ENCODE measurements around the gene EFHC1.

DNA sequence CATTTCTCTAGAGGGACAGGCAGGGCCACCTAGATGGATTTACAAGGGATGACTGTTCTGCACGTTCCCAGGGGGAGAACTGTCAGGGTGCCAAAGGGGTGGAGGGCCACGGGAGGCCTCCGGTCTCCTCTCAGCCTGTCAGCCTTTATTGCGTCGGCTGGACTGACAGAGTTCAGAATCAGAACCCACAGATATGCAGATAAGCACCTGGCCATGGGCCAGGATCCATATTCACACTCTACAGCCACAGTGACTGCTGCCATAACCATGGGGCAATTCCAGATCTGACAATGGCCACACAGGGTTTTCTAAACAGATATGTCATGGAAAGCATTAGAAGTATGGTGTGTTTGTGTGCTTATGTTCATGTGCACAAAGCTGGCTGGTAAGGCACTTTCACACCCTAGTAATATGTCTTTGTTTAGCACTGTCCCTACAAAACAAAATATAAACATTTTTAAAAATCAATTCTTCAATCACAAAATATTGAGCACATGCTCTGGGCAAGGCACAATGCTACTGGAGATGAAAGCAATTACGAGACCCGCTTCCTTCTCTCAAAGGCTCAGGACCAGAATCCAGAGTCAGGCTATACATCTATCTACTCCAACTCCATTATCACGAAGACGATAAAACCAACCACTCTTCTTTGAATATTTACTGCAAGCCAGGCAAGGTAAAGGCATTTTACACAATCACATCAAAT, 127.7 kb downstream of the EFHC1 start:
- TF ChIP-seq, protein P1, sequence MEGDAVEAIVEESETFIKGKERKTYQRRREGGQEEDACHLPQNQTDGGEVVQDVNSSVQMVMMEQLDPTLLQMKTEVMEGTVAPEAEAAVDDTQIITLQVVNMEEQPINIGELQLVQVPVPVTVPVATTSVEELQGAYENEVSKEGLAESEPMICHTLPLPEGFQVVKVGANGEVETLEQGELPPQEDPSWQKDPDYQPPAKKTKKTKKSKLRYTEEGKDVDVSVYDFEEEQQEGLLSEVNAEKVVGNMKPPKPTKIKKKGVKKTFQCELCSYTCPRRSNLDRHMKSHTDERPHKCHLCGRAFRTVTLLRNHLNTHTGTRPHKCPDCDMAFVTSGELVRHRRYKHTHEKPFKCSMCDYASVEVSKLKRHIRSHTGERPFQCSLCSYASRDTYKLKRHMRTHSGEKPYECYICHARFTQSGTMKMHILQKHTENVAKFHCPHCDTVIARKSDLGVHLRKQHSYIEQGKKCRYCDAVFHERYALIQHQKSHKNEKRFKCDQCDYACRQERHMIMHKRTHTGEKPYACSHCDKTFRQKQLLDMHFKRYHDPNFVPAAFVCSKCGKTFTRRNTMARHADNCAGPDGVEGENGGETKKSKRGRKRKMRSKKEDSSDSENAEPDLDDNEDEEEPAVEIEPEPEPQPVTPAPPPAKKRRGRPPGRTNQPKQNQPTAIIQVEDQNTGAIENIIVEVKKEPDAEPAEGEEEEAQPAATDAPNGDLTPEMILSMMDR (IDR thresholded peaks at IDR 0.05) = no peak
- no peak for TF ChIP-seq POLR2A (IDR thresholded peaks at IDR 0.05)
